Measurements from ENCODE around the gene PHC3.

PHC3 gene

DNA sequence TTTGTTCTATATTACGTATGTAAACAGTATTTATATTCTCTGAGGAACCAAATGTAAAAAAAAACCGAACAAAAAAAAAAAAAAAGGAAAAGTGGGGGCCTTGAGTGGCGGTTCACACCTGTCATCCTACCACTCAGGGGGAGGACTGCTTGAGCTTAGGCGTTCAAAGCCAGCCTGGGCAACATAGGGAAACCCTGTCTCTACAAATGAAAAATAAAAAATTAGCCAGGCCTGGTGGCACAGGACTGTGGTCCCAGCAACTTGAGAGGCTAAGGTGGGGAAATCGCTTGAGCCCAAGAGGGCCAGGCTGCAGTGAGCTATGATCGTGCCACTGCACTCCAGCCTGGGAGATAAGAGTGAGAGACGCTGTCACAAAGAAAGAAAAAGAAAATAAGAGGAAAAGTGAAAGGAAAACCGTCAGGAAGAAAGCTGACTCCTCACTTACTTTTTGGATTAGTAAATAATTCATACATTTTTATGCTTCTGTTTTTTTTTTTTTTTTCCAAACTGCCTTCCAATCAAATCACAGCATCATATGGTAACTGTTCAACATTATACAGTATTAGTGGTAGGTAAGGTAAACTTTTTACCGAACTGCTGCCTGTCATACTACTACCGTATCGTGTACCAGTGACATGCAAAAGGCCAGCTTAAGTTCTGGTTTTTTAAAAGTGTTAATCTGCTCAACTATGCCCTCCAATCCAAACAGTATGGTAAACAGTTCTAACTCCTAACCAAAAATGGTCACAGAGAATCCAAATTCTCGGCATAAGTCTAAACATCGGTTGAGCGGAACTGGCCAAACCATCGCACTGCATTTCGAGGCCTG, 1.2 kb downstream of the PHC3 start:
- peak; percentile 54 for DNase-seq

DNA sequence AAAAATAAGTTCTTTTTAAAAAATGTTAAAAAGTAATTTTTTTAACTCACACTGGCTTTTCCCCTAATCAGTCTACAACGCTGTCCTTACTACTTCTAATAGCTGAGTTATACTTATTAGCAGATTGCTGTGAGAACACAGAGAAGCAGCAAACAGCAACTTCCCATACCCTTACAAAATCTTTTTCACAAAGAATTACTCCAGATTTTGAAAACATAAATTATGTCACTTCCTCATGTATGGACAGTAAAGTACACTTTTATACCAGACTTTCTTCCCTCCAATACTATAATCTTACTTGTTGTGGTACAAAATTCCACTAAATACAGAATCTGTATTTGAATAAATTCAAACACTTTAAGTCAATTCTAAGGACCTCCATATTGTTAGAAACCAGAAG, 2.1 kb downstream of the PHC3 start:
- no peak for DNase-seq

DNA sequence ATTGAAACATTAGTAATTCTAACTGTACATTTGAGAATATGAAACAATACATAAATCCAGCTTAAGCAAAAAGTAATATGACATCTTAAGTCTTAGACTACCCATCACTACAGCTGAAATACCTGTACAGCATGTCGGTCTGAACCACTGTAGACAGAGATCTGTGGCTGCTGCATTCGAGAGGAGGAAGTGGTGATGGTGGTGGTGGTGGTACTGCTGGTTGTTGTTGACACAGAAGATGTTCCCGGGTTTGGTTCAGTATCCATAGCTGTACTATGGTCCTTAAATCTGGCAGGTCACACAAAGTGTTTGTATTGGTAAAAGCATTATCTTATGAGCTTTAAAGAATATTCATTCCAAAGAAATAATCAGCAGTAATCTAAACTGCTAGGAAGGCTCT, 2.9 kb downstream of the PHC3 start:
- peak; percentile 72 for DNase-seq

DNA sequence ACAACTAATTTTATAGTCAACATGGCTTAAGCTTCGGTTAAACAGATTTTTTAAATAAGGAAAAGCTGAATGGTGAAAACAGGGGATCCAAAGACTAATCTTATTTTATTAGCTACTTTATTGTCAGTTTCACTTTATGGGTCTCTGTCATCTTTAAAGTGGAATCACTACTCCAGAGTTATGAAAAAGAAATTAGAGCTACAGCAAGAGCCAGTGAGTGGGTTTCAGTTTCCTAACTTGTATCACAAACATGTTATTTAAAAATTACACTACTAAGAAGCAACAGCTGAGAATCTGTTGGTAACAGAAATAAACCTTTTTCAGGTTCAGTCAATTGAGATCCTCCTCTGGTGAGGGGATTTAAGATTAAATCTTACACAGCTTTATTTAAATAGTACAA, 10.0 kb downstream of the PHC3 start:
- DNase-seq = no peak

DNA sequence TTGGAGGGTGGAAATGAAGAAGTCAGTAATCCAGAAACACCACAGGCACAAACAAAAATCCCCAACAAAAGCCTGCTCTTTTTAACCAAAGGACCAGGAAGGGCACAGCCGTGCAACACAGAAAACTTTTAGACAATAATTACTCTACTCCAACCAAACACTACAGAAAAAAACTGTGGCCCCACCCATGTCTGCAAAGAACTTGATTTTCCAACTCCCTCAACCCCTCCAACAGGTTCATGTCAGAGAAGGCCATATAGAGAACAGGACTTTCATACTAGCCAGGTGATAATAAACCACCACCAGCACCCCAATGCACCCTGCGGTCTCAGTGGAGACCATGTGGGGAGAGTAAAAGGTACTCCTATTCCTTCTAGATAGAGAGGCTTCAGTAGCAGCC, 16.8 kb downstream of the PHC3 start:
- DNase-seq = no peak

DNA sequence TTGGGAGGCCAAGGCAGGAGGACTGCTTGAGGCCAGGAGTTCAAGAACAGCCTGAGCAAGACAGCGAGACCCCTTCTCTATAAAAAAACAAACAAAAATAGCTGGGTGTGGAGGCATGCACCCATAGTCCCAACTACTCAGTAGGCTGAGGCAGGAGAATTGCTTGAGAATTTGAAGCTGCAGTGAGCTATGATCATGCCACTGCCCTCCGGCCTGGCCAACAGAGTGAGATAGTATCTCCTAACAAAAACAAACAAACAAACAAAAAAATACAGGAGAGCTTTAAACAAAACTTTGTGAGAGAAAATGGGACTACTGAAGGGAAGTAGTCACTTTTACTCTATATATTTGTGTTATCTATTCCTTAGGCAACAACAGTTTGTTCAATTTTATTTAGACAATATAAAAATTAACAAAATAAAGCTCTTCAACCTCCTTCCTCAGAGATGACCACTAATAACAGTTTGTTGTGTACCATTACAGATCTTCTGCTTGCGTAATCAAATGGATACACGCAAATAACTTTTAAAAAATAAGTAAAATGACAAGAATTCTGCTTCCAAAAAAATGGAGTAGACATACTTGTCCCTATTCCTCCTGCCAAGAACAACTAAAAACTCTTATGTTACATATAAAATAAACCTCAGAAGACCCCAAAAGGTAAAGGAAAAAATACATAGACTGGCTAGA, 17.4 kb downstream of the PHC3 start:
- no peak for DNase-seq

DNA sequence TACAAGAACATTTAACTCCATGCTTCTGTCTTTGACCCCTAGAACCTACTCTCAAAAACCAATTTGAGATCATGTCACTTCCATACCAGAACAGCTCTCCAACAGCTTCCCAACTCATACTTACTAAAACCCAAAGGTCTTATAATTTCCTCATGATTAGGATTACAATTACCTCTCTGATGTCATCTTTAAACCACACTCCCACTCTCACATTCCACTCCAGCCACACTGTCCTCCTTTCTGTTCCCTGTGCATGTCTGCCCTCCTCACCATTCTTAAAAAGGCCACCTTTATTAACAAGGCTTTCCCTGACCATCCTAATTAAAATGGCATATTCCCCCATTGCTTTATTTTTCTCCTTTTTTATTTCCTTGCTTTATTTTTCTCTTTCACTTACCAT, 18.9 kb downstream of the PHC3 start:
- no peak for DNase-seq

DNA sequence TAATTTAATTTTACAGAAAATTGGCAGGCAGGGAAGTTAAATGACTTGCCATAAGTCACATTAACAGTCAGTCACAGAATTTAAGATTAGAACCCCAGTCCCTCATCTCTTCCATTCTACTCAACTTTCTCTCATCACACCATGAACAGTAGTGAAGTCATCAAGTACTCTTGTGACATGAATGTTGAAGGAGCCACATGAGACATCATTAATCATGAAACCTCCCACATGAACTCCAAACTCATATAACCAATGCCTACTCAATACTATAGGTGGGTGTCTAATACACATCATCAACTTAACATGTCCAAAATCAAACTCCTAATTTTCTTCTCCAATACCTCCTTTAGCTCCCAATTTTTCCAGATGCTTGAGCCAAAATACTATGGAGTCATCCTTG, 19.5 kb downstream of the PHC3 start:
- DNase-seq = no peak

DNA sequence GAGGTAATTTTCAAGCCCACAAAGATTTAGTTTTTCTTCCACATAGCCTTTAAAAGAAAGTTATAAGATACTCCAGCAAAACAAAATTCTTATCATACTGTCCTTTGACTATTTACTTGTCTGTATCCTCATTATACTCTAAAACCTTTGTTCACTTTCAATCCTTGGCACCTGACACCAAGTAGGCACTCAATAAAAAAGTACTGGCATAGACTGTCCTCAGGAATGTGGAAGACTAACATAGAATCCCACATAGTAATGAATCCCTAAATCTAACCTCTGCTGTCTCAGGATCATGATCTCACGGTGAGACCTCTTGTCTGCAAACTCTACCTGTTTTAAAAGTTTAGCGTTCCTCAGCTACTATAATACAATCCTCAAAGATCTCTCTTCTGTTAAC, 21.6 kb downstream of the PHC3 start:
- no peak for DNase-seq

DNA sequence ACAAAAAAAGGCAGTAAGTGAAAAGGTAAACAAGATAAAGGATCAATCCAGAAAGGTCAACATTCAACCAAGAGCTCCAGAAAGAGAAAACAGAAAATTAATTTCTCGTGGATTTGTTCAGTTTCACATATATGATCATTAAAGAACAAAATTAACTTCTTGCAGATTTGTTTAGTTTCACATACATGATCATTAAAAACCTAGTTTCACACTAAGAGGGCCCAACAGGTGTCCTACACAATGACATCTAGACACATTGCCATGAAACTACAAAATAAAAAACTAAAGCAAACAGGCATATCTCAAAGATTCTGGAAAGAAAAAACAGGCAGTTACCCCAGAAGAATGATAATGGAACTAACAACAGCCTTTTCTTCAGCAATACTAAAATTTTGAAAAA, 22.1 kb downstream of the PHC3 start:
- no peak for DNase-seq

DNA sequence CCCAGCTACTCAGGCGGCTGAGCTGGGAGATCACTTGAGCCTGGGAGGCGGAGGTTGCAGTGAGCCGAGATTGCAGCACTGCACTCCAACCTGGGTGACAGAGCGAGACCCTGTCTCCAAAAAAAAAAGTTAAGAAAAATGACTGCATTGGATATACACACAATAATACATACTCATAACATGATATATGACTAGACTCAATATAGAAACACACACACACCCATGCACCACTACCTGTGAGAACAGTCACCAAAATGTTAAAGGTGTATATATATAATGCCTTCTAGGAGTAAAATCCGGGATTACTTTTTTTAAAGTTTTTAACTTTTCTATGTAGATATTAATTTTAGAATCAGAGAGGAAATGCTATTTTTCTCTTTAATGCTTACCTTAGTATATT, 25.9 kb downstream of the PHC3 start:
- DNase-seq = no peak

DNA sequence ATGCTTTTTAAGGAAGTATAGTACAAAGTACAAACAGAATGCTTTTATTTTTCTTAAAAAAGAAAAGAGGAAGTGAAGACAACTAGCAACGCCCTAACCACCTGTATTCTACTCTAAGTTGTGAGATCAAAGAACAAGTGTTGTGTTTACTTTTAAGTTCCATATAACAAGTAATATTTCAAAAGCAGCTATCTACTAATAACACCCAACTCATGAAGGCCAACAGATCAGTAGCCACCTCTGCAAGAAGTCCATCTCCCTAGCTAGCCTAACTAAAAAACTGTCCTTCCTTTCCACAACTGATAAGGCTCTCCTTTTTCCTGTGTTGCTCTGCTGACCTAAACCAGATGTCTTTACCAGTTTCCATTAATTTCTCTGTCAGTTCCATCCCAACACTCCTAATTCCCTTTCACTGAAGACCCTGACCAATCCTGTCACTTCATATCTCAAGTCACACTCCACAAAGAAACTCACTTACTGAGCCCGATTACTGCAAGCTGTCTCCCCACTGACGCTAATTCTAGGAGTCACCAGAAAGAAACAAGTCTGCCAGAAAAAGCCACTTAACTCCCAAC, 26.9 kb downstream of the PHC3 start:
- peak; percentile 9 for DNase-seq

DNA sequence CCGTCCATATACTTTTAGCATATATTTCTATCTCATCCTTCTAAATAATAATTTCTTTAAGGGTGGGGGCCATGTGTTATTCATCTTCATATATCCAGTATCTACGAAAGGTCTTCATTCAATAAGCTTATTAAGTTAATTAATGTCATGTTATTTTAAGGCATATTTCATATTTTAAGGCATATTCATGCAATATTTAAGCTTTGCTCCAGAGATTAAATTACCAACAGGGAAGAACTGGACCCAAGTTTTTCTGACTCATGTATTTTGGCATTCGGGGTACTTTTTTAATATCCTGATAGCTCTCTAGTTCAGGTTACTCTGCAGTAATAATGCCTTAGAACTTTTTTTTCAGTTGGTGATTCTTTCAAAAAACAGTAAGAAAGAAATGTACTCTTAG, 27.4 kb downstream of the PHC3 start:
- DNase-seq = no peak

DNA sequence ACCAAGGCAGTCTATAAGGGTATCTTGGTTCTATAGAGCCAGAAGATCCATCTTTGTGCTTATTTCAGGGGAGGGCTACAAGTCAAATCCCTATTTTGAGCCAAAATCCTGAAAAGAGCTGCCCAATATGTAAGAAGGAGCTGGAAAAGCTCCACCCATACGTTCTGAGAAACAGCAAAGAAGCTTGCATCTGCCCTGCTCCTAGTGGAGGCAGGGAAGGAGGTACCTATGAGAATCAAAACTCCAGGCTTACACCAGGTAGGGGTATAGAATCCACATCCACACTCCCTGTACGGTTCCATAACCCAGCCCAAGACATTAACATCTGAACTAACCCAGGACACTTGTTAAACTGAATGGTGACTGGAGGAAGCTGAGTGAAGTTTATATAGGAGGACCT, 30.0 kb downstream of the PHC3 start:
- DNase-seq = no peak

DNA sequence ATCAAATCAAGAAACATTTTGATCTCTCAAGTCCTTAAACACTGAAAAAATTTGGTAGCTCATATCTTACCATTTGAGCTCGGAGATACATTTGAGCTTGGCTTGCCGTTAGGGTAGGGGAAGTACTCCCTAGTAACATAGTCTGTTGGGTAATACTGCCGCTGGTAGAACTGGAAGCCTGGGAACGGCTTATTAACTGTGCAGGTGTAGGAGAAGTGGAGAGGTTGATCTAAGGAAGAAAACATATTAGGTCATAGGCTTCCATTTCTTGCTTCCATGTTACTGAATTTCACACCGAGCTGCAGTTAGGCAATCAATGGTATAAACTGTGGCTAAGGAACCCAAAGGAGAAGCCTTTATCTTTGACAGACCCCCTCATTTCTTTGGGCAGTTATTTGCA, 32.5 kb downstream of the PHC3 start:
- no peak for DNase-seq

DNA sequence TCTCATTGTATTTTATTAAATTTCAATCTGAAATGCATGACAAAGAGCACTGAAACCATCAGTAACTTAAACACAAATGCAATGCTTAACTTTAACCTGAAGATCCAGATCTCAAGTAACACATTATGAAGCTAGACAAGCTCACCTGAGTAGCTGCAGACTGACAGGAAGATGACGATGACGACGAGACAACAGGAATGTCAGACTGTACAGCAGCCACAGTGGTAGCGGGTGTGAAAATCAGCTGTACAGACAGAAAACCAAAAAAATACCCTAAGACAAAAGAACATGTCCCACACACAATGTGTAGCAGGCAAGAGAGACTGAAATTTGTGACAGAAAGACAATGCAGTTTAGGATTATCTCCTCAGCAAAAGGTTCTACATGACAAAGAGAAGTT, 36.3 kb downstream of the PHC3 start:
- no peak for DNase-seq

DNA sequence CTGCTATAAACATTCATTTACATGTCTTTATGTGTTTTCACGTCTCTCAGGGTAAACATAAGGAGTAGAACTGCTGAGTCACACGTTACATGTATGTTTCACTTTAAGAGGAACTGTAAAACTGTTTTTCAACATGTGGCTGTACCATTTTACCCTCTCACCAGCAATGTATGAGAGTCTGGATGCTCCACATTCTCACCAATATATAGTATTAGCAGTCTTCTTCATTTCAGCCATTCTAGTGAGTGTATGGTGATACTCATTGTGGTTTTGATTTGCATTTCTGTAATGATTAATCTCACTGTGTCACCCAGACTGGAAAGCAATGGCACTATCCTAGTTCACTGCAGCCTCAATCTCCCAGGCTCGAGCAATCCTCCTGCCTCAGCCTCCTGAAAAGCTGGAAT, 37.1 kb downstream of the PHC3 start:
- DNase-seq = no peak

DNA sequence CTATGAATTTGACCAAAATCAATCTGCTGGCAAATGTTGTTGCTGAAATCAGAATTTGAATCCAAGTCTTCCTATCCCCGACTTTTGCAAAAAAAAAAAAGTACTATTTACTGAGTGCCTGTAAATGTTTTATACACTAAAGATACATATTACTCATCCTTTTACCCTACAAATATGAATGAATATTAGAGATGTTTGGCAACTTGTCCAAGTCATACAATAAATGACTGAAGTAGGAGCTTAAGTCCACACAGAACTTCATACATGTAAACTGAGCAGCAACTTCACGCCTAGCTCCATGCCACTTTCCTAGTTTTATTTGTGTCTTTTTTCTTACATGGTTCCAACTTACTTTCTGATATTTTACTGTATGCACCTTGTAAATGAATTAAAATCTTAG, 39.2 kb downstream of the PHC3 start:
- no peak for DNase-seq

DNA sequence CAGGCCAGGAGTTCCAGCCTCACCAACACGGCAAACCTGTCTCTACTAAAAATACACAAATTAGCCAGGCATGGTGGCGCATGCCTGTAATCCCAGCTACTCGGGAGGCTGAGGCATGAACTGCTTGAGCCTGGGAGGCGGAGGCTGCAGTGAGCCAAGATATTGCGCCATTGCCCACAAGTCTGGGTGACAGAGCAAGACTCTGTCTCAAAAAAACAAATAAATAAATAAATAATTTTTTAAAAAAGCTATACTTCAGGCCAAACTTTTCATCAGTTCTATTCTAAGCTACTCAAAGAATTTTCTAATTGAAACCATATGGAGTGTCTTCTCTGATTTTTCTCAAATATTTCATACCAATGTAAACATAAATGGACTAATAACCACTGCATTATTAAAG, 43.5 kb downstream of the PHC3 start:
- DNase-seq = no peak

DNA sequence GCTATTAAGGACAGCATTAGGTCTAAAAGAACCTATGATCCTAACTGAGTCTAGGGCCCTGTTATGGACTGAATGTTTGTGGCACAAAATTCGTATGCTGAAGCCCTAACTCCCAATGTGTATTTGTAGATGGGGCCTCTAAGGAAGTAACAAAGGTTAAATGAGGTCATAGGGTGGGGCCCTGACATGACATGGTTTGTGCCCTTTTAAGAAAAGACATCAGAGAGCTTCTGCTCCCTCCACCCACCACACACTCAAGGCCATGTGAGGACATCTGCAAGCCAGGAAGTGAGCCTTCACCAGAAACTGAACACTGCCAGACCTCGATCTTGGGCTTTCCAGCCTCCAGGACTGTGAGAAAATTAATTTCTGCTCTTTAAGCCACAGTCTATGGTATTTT, 49.2 kb downstream of the PHC3 start:
- no peak for DNase-seq

DNA sequence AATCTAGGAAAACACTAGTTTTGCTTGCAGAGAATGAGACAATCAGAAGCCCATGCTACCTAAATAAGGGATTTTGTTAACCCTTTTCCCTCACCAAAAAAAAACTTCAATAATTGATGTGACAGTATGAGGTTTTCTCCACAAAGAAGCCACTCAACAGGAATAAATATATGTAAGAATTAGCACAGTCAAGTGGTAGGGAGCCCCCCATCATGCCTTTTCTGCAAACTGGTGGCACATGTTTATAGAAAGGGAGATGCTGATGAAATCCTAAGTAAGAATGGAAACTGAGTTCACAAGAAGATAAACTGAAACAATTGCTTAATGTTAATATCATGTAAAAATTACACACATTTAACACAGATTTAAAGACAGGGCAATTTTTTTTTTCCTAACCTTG, 51.0 kb downstream of the PHC3 start:
- no peak for DNase-seq

DNA sequence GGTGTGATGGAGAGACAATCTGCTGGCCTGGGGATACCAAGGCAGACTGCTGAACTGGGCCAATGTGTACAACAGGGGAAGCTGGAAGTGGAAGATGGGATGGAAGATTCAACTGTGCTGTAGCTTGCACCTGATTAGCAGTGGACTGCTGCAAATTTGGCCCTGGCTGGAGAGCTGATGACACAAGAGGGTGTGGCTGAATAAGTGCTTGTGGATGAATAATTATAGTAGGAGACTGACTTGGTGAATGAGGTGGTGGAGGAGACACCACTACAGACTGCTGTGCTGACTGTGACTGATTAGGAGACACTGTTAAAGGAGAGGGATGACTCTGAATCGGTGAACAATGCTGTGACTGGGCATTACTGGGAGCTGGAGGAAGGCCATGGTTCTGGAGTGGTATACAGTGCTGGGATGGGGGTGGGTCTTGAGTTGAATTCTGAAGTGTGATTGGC, 52.5 kb downstream of the PHC3 start:
- no peak for DNase-seq

DNA sequence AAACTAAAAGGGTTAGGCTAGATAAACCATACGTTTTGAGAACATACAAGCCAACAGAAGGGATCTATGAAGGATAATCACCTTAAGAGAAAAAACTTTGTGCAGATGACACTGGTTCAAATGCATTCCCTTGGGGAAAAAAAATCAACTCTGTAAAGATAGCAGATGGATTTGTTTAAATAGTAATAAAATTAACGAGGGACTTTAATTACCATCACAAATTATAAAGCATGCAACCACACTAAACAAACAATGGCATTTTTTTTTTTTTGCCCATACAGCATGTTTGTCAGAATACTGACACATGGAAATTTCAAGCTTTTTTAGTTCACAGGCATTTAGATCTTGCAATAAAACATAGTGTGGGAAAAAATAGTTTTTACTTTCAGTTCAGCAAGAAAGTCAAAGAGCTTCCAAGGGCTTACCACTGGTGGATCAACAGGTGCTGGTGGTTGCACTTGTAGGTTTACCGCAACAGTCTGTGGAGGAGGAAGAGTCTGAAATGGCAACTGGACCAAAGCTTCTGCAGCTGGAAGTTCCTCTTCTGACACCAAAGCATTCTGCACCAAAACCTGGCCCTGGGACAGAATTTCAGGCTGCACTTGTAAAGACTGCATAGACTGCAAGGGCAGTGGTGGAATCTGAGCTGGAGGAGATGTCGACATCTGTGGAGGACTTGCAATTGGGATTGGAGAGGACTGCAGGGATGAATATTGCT, 53.1 kb downstream of the PHC3 start:
- DNase-seq = peak; percentile 7

DNA sequence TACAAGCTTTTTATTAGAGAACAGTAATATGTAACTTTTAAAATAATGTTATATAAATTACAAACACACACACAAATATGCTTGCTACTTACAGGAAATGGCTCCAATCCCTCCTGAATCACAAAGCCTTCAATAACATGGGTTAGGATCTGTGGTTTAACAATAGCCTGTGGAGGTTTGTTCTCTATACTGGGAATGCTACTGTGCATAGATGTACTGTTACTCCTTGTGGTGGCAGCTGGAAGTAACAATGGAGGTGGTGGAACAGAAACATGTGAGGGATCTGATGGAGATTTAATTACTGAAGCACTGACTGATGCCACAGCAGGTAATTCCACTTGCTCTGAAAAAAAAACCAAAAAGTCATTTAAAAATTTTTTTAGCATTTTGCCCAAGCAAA, 64.4 kb downstream of the PHC3 start:
- no peak for DNase-seq
